GM21360 (cell line): ENCODE data around the gene MCEMP1.
"Not testable (repeated sequence)": the region's sequence is repeated elsewhere in the genome, so short reads cannot be mapped to it uniquely, and the experiment has no call there.

Experiments used
- ATAC-seq: cut with Tn5 transposase; IDR thresholded peaks from one replicate; pipeline ENCODE4 v1.9.1; 2021; ENCODE audit warnings: mild to moderate bottlenecking, moderate library complexity; ENCODE audit not compliant: unreplicated experiment

MCEMP1 gene

DNA sequence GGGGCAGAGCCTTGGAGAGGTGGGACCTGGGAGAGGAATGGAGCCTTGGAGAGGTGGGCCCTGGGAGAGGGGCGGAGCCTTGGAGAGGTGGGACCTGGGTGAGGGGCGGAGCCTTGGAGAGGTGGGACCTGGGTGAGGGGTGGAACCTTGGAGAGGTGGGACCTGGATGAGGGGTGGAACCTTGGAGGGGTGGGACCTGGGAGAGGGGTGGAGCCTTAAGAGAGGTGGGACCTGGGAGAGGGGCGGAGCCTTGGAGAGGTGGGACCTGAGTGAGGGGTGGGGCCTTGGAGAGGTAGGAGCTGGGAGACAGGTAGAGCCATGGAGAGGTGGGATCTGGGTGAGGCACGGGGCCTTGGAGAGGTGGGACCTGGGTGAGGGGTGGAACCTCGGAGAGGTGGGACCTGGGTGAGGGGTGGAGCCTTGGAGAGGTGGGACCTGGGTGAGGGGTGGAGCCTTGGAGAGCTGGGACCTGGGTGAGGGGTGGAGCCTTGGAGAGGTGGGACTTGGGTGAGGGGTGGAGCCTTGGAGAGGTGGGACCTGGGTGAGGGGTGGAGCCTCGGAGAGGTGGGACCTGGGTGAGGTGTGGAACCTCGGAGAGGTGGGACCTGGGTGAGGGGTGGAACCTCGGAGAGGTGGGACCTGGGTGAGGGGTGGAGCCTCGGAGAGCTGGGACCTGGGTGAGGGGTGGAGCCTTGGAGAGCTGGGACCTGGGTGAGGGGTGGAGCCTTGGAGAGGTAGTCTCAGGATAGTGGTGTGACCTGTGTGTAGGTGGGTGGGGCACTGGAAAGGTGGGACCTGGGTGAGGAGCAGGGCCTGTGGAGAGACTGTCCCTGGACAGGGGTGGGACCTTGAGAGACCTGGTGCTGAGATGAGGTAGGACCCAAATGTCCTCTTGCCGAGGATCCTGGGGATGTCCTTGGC is 33.0 kb upstream of the MCEMP1 start:
- ATAC-seq, result not testable (repeated sequence)

DNA sequence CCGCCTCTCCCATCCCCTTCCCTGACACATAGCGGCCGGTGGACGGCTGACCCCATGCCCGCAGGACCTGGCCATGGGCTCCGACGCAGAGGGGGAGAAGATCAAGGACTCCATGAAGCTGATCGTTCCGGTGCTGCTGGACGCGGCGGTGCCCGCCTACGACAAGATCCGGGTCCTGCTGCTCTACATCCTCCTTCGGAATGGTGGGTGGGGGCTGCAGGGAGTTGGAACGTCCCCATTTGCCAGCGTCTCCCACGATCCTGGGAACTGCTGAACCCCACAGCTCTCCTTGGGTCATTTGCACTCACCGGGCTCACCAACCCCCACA is 32.4 kb upstream of the MCEMP1 start:
- ATAC-seq, result no peak

DNA sequence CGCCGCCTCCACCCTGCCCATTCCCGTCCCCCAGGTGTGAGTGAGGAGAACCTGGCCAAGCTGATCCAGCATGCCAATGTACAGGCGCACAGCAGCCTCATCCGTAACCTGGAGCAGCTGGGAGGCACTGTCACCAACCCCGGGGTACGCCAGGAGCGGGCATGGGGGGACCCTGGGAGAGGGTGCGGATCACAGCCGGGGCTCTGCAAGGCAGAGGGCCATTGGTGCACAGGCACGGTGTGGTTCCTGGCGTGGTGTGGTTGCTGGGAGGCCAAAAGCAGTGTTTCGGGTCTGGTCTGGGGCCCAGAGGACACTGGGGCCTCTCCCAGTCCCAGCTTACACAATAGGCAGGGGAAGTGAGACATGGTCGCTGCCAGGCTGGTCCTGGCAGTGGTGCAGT is 31.7 kb upstream of the MCEMP1 start:
- no peak for ATAC-seq

DNA sequence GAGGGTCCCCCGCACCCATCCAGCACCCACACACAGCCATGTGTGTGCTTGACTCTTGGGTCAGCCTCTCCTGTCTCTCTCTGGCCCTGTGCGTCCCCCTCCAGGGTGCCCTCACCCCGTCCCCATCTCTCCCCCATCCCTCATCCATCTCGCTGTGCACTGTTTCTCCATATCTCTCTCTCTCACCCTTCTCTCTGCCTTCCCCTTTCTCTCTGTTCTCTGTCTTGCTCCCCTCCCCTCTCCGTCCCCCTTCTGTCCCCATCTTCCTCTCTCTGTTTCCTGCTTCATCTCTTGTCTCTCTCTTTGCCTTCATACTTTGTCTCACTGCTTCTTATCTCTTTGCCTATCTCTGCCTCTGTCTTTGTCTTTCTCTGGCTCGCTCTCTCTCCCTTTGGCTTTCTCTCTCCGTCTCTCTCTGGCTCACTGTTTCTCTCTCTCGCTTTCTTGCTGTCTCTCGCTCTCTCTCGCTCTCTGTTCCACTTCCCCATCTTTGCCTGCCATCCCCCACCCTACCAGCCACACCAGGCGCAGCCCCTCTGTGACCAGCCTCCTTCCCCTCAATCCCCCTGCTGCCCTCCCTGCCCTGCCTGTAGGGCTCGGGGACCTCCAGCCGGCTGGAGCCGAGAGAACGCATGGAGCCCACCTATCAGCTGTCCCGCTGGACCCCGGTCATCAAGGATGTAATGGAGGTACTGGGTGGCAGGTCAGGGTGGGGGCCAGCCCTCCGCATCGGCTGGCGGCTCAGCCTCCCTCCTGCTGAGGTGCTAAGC is 31.0 kb upstream of the MCEMP1 start:
- ATAC-seq, result no peak

DNA sequence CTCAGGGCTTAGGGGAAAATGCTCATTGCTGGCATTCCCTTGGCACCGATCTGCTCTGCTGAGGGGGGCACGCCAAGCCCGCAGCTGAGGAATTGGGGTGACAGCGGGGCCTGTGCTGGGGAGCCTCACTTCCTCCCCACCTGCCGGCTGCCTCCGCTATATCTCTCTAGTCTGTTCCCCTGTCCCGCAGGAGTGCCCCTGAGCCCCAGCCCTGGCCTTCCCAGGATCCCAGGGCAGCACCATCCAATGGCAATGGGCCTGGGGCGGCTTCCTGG is 30.5 kb upstream of the MCEMP1 start:
- no peak for ATAC-seq

DNA sequence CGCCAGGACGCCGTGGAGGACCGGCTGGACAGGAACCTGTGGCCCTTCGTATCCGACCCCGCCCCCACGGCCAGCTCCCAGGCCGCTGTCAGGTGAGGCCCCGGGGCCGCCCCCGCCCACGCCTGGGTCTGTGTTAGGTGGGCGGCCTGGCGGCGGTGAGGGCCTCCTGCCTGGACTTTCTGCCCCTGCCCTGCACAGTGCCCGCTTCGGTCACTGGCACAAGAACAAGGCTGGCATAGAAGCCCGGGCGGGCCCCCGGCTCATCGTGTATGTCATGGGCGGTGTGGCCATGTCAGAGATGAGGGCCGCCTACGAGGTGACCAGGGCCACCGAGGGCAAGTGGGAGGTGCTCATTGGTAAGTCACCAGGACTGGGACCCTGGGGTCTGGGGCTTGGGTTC is 29.7 kb upstream of the MCEMP1 start:
- no peak for ATAC-seq

DNA sequence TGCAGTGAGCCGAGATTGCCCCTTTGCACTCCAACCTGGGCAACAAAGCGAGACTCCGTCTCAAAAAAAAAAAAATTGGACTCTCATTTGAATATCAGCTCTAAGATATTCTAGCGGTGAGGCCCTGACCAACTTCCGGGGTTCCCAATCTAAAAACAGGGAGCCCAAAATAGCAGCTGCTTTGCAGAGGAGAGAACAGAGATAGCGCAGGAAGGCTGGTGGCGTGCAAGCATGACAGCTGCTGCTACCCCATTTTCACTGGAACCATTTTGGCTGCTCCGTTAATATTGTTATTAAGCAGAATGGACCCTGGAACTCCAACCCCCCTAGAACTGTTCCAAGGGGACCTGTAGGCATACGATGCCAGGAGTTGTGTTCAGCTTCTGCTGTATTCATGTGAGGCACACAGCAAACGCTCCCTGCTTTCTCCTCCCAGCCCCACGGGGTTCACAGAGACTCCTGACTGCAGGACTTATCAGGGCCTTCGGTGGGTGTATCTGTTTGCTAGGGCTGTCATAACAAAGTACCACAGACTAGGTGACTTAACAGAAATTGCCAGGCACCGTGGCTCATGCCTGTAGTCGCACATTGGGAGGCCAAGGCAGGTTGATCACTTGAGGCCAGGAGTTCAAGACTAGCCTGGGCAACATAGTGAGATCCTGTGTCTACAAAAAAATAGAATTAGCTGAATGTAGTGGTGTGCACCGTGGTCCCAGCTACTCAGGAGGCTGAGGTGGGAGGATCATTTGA is 28.4 kb upstream of the MCEMP1 start:
- ATAC-seq, result no peak

DNA sequence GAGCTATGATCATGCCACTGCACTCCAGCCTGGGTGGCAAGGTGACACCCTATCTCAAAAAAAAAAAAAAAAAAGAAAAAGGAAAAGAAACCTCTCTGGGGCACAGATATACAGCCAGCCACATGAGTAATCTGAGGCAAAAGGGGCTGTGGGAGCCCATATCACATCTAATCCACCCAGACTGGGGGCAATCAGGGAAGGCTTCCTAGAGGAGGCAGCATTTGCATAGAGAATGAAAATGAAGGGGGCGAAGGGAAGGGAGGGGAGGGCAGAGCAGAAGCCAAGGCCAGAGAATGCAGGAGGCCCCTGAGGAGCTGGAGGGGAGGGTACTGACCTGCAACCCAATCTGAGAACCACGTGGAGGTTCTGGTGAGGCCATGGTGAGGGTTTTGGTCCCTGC is 26.7 kb upstream of the MCEMP1 start:
- no peak for ATAC-seq

DNA sequence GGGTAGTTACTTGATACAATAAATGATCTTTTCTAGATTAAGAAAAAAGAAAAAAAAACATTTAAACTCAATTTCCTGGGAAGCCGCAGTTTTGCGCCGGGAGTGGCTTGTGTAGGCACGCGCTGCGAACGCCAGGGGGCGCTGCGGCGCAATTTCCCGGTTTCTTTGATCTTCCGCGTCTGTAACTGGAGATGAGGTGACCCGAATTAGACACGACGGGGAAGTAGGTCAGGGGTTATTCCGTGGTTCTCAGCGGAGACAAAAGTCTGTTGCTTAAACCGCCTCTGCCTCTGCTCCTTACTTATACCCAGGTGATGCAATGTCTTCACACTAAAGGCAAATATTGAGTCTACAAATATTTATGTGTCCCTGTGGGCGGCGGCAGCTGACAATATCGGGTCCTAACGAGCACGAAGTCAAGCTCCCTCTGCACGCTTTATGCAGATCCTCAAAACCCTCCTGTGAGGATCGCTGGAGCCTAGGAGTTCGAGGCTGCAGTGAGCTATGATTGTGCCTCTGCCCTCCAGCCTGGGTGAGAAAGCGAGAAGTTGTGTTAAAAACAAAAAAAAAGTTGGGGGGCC is 24.7 kb upstream of the MCEMP1 start:
- ATAC-seq, result no peak

DNA sequence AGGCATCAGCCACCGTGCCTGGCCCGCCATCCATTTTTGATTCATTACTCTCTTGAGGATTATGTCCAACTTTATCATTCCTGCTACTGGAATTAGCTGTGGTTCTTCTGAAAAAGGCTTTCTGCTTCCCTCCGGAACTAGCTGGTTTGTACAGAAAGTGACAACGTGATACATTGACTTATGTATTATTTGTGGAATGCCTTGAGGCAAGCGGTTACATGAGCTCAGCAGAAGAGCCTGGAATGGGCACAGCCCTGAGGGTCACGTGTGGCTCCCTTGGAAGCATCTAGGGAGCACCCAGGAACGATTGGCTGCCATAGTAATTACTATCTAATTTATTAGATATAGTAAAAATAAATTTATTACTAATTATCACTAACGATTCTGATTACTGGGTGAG is 22.5 kb upstream of the MCEMP1 start:
- ATAC-seq, result no peak

DNA sequence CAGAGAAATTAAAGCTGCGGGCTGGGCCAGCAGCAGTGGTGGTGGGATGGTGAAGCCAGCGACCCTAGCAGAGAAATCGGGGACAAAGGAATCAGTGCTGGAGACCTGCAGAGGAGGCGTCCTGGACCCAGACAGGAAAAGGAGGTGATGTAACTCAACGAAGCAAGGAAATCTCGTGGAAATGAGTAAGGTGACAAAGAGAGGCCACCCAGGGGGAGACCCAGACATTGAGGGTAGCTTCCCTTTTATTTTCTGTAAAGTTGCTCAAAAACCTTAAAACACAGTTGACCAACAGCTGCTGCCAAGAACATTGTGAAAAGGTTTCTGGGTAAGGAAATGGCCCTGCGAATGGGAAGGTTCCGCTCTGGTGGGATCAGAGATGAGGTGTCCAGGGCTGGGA is 21.3 kb upstream of the MCEMP1 start:
- no peak for ATAC-seq

DNA sequence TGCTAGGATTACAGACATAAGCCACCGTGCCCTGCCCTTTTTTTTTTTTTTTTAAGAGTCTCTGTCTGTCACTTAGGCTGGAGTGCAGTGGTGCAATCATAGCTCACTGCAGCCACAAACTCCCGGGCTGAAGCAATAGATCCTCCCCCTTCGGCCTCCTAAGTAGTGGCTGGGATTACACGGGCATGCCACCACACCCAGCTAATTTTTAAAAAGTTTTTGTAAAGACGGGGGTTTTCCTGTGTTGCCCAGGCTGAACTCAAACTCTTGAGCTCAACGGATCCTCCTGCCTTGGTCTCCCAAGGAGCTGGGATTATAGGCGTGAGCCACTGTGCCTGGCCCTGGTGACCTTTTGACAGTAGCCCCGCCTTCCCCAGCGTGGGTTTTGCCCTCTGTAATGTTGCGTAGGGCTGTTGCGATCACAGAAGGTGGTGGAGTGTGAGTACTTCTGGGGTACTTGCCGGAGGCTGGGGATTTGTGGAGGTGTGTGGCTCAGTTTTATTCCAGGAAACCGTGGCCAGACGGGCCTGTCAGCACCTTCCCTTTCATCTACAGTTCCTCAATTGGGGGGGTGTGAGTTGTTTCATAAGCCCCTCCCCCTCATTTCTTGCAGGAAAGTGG is 19.6 kb upstream of the MCEMP1 start:
- ATAC-seq, result no peak

DNA sequence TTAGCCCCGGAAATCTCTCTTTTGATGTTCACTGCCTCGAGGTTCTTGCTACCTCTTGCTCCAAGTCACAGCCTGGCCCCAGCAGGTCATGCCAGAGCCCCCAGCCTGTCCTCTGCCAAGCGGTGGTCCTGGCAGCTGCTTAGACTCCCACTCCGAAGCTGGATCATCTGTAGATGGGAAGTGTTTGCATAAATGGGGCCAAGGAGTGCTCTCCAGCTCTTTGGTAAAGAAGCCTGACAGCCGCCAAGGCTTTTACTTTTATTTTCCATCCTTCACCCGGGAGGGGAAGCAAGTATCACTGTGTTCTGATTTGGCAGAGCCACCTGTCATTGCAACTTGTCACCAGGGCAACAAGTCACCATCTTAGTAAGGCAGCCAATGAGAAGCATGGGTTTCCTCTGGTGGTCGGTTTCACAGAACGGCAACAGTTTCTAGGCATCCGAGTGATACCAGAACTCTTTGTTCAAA is 18.6 kb upstream of the MCEMP1 start:
- no peak for ATAC-seq

DNA sequence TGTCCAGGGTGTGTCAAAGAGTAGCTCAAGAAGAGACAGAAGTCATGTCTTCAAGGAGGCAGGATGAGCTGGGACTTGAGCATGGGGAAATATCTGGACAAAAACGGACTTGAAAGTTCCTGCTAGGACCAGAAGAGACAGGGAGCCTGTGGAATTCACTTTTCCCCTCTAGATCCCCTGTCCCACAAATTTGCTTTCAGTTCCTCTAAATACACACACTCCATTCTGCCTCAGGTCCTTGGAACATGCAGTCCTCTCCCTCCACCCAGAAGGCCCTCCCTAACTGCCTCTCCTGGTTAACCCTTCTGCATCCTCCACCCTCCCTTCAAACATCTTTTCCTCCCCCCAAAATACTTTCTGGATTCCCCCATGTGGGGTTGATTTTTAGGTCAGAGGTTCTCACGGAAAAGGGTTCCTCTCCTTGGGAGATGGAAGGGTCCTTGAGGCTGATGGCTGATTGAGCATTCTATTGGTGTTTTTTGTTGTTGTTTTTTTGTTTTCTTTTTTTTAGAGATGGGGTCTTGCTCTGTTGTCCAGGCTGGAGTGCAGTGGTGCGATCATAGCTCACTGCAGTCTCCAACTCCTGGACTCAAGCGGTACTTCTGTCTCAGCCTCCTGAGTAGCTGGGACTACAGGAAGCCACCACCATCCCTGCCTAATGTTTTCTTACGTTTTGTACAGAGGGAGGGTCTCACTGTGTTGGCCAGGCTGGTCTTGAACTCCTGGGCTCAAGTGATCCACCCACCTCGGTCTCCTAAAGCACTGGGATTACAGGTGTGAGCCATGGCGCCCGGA is 14.9 kb upstream of the MCEMP1 start:
- no peak for ATAC-seq

DNA sequence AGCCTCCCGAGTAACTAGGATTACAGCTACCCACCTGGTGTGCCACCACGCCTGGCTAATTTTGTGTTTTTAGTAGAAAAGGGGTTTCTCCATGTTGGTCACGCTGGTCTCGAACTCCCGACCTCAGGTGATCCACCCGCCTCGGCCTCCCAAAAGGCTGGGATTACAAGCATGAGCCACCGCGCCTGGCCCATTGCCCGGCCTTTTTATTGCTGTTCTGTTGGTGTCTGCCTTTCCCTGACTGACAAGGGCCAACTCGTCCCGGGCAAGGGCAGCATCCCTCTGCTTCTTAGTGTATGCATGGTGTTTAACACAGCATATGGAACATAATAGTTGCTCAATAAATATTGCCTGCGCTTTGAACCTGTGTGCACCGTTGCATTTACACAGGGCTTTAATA is 14.2 kb upstream of the MCEMP1 start:
- ATAC-seq, result no peak

DNA sequence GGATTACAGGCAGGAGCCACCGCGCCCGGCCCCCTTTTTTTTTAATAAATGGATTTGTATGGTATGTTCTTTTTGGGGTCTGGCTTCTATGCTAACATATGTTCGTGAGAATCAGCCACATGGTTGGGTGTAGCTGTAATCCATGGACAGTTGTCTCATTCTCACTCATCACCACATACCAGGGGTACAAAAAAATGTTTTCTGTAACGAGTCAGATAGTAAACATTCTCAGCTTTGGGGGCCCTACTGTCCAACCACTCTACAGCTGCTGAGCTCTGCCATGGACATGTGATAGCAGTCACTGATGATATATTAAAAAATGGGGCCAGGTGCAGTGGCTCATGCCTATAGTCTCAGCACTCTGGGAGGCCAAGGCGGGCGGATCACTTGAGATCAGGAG is 13.2 kb upstream of the MCEMP1 start:
- no peak for ATAC-seq

DNA sequence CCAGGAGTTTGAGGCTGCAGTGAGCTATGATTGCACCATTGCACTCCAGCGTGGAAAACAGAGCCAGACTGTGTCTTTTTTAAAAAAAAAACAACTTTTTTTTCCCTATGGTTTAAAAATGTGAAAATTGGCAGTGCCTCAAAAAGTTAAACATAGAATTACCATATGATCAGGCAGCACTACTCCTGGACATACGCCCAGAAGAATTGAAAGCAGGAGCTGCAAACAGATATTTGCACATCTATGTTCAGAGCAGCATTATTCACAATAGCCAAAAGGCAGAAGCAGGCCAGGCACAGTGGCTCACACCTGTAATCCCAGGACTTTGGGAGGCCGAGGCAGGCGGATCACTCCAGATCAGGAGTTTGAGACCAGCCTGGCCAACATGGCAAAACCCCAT is 11.8 kb upstream of the MCEMP1 start:
- no peak for ATAC-seq

DNA sequence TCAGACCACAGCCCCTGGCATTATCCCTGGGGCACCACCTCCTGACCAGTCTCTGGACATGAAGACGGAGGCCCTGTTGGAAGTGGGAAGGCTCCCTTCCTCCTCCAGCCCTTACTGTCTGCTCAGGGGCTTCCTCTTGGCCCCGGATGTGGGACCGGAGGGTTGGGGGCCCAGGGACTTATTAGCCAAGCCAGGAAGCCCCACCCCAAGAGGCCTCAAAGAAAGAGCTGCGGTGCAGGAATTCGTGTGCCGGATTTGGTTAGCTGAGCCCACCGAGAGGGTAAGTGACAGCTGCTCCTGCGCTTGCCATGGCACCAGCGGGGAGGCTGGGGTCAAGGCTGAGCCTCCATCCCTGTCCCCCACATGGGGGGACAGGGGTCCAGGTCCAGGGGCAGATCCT is 8.0 kb upstream of the MCEMP1 start, which contains the start of gene RETN:
Gene RETN, plus strand, starts transcription at position 208 of the 400 bp plus-strand sequence. CDS start 278 bp downstream, outside the sequence.
- no peak for ATAC-seq

DNA sequence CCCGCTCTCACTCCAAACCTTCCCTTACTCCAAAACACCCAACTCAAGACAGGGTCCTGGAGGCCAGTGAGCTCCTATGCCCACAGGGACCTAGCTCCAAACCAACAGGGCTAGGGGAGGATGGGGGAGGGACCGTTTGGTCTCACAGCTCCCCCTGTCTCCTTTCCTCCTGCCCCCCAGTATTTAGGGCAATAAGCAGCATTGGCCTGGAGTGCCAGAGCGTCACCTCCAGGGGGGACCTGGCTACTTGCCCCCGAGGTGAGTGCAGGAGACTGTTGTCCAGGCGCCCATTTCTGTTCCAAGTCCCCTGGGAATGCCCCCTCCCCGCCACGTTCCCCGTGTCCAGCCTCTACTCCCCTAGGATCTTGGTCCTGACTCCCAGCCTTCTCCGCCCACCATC is 7.2 kb upstream of the MCEMP1 start:
- no peak for ATAC-seq

DNA sequence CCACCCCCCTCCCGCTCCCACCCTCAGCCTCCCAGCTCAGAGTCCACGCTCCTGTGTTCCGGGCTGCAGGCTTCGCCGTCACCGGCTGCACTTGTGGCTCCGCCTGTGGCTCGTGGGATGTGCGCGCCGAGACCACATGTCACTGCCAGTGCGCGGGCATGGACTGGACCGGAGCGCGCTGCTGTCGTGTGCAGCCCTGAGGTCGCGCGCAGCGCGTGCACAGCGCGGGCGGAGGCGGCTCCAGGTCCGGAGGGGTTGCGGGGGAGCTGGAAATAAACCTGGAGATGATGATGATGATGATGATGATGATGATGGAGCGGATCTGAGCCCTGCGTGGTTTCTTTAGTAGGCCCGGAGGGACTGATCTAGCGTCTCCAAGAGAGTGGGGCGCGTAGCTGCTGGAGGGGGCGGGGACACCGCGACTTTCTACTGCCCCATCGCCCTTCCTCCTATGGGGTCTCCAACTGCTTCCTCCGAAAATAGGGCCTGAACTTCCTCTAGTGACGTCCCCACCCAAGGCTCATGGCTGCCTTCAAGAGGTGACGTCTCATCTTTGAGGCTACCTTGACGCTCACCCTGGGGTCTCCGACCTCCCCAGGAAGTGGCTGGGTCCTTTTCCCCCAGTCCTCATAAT is 6.6 kb upstream of the MCEMP1 start:
- no peak for ATAC-seq
